NCI-H510A (cell line): ENCODE data around the gene MET.
"Not testable (repeated sequence)": the region's sequence is repeated elsewhere in the genome, so short reads cannot be mapped to it uniquely, and the experiment has no call there.

Experiments
- DNase-seq: peaks from one replicate; lab custom pipeline; 2025; lab: John Stamatoyannopoulos, UW

The MET gene

GRCh38 chr7:116754186-116754585 is 82.2 kb downstream of the MET start:
- DNase-seq = no peak

GRCh38 chr7:116757283-116757682 is 85.3 kb downstream of the MET start:
- DNase-seq = no peak

DNA sequence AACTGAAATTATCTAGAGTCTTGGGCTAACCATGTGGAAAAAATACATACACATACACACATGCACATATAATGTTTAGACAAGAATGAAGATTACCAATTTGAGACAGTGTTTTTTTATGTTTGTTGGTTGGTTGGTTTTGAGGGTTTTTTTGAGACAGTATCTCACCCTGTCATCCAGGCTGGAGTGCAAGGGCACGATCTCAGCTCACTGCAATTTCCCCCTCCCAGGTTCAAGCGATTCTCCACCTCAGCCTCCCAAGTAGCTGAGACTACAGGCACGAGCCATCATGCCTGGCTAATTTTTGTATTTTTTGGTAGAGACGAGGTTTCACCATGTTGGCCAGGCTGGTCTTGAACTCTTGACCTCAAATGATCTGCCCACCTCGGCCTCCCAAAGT is 87.6 kb downstream of the MET start:
- DNase-seq = not testable (repeated sequence)

- DNase-seq = no peak
Measured at GRCh38 chr7:116762971-116763370, 91.0 kb downstream of the MET start.

GRCh38 chr7:116763647-116764046 is 91.7 kb downstream of the MET start:
- DNase-seq = no peak

GRCh38 chr7:116766881-116767280 is 94.9 kb downstream of the MET start:
- DNase-seq = no peak

DNA sequence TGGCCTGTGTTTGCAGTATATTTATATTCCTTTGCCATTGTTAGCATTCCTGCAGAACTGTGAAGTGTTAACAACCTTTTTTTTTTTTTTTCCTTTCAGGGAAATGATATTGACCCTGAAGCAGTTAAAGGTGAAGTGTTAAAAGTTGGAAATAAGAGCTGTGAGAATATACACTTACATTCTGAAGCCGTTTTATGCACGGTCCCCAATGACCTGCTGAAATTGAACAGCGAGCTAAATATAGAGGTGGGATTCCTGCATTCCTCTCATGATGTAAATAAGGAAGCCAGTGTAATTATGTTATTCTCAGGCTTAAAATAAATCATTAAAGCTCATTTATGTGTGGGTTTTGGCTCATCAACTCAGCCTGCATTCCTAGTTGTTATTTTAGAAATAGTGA is 97.5 kb downstream of the MET start:
- no peak for DNase-seq

DNA sequence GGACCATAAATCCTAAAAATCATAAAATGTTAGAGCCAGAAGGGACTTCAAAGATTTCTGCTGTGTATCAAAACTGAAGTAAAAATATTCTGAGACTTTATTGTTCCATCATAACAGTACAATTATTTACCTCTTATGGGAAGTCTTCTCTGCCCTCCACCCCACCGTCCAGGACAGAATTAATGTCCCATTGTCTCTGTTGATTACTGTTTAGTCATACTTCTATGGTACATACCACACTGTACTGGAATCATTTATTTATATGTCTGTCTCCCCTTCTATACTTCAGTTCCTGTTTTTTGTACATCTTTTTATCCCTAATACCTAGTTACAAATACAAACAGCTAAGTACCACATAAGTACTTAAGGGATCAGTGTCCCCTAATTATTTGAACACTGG is 98.9 kb downstream of the MET start:
- no peak for DNase-seq

DNA sequence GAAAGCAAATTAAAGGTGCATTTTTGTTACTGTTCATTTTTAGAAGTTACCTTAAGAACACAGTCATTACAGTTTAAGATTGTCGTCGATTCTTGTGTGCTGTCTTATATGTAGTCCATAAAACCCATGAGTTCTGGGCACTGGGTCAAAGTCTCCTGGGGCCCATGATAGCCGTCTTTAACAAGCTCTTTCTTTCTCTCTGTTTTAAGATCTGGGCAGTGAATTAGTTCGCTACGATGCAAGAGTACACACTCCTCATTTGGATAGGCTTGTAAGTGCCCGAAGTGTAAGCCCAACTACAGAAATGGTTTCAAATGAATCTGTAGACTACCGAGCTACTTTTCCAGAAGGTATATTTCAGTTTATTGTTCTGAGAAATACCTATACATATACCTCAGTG is 99.6 kb downstream of the MET start:
- no peak for DNase-seq

DNA sequence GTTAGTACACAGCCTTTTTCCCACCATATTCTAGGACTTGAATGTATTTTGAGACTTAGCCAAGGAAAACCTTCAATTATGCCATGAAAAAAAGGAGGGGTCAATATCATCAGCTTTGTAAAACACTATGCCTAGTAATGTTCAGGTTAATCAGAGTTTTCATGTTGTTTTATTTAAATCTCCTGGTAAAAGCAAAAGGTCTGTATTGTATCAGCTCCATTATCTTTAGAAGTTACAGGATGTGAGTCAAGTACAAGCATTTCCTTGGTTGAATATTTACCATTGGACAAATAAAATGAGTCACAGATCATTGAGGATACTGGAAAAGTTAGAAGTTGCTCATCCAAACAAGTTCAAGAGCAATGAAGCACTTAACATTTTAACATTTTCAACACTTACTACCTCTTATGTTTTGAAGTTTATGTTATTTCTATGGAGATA is 100.4 kb downstream of the MET start:
- DNase-seq = no peak

GRCh38 chr7:116772926-116773749 is 101.1 kb downstream of the MET start:
- DNase-seq = no peak

DNA sequence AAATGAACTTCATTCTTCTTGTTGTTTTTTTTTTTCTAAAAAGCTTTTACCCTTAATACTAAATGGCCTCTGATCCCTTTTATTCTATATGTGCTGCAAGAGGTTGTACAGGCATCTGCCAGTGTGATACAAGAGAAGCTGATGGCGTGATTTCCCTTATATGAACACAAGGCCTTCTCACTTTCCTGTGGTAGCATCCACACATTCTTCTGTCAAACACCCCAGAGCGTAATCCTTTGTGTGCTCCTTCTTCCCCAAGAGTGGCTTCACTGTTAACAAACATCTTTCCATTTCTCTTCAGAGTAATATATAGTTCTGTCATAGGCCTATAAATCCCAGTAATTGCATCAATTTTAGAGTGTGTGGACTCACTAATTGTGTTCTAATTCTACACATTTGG is 104.0 kb downstream of the MET start:
- DNase-seq = no peak

GRCh38 chr7:116776610-116777289 is 104.8 kb downstream of the MET start:
- no peak for DNase-seq

- no peak for DNase-seq
Measured at GRCh38 chr7:116777651-116778281, 105.8 kb downstream of the MET start.

GRCh38 chr7:116779216-116779615 is 107.2 kb downstream of the MET start:
- no peak for DNase-seq

- DNase-seq = no peak
Measured at GRCh38 chr7:116779931-116780330, 107.9 kb downstream of the MET start.

DNA sequence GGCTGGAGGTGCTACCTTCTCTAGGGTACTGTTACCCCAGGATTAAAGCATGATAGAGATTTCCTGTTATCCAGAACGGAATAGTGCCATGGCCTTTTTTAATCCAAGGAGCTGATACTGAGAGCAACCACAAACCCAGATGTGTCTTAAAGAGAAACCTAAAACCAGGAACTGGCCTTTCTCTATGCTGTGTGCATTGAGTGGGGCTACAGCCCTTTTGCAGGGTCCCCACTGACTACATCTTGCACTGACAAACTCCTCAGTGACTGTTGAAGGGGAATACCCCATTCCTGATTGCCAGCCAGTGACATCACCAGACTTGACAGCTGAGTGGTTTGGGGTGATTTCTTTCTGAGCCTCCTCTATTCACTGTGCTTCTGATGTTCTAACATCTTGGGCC is 108.5 kb downstream of the MET start:
- DNase-seq = no peak

GRCh38 chr7:116780966-116781365 is 109.0 kb downstream of the MET start:
- no peak for DNase-seq

DNA sequence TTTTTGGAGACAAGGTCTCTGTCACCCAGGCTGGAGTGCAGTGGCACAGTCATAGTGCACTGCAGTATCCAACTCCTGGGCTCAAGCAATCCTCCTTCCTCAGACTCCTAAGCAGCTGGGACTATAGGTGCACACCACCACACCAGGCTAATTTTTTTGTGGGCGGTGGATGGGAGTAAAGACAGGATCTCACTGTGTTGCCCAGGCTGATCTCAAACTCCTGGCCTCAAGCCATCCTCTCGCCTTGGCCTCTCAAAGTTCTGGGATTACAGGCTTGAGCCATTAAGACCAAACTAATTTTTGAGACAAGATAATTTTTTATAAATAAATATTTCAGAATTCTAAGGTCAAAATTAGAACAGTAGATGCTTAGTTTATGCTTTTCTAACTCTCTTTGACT is 109.6 kb downstream of the MET start:
- DNase-seq = no peak

DNA sequence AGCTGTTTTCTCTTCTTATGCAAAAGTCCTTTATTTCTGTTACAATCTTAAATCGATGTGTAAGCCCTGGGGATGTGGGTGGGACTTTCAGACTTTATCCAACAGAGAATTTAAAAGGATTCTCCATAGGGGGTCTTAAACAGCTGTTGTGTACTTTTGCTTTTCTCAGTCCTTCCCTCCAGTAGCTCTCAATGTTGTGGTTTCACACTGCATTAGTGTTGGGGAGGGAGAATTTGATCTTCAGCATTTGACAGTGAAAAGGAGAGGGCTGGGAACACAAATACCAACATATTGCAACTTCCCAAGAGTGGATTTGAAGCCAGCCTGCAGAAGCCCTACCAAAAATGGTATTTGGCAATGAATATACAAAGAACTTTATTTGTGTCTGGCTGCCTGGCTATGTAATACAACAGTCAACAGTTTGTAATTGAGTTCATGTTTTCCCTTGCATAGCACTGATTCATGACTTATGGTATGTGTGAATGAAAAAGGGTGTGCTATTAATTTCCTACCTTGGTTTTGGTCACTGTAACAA is 110.2 kb downstream of the MET start:
- DNase-seq = no peak

DNA sequence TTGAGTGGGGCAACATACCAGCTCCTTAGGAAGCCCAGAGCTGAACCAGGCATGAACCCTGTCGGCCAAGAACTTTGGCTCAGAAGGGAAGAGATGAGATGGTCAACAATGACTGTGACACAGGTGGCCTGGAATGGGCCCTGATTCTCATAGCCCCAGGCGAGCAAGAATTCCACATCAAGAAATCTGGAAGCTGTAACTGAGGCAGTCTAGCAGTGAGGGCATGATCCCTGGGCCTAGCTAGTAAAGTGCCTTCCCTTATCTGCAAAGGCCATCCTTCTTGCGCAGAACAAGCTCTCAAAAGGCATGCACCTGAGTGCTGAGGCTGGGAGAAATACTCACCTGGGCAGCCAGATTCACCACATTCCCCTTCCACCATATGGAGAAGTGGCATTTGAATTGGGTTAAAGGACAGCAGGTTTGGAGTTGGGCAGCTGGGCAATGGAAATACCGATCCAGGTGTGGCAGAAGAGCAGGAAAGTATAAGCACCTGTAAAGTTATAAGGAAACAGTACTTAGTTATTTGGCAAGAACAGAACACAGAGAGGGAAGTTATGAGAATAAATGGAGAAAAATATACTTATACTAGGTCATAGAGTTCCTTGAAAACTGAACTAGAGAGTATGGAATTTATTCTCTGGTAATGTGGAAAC is 111.8 kb downstream of the MET start:
- DNase-seq = no peak

DNA sequence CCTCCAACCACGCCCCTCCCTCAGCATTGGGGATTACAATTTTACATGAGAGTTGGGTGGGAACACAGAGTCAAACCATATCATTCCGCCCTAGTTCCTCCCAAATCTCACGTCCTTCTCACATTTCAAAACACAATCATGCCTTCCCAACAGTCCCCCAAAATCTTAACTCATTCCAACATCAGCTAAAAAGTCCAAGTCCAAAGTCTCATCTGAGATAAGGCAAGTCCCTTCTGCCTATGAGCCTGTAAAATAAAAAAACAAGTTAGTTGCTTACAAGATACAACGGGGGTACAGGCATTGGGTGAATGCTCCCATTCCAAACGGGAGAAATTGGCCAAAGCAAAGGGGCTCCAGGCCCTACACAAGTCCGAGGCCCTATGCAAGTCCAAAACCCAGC is 112.7 kb downstream of the MET start:
- DNase-seq = no peak
